GM18951 (cell line): ENCODE results near the gene DEPDC1B.
"Not testable (repeated sequence)": the region's sequence is repeated elsewhere in the genome, so short reads cannot be mapped to it uniquely, and the experiment has no call there.

Source experiments
- POLR2A ChIP-seq: IDR thresholded peaks from 4 replicates; pipeline ENCODE4 v1.6.1; 2011; ENCODE audit warnings: mild to moderate bottlenecking; ENCODE audit not compliant: insufficient read length, insufficient read depth; ENCODE audit errors: extremely low read depth
- in situ Hi-C: fragments of 300-500 bp; cut with MboI; formaldehyde crosslinking; loops from one replicate; pipeline ENCODE4 v1.12.0; 2022; ENCODE audit warnings: low sequenced_read_pairs, mixed read lengths, inconsistent platforms; ENCODE audit not compliant: unreplicated experiment

The DEPDC1B gene

GRCh38 chr5:60613826-60614225 is 86.1 kb downstream of the DEPDC1B start:
- in situ Hi-C loops = no loop called here
- no peak for TF ChIP-seq POLR2A

- in situ Hi-C loops = no loop called here
- no peak for TF ChIP-seq POLR2A
These were observed 88.7 kb downstream of the DEPDC1B start for GRCh38 chr5:60611099-60611740.

GRCh38 chr5:60604771-60605170 is 95.2 kb downstream of the DEPDC1B start:
- no peak for TF ChIP-seq POLR2A
- in situ Hi-C loops = no loop called here

GRCh38 chr5:60598424-60598823 is 101.5 kb downstream of the DEPDC1B start:
- no peak for TF ChIP-seq POLR2A
- in situ Hi-C loops = no loop called here

GRCh38 chr5:60597572-60598320 is 102.2 kb downstream of the DEPDC1B start:
- TF ChIP-seq POLR2A = no peak
- in situ Hi-C loops = no loop called here

GRCh38 chr5:60594715-60595477 is 105.1 kb downstream of the DEPDC1B start:
- TF ChIP-seq POLR2A = no peak
- in situ Hi-C loops = no loop called here

GRCh38 chr5:60590172-60590571 is 109.8 kb downstream of the DEPDC1B start:
- in situ Hi-C loops = no loop called here
- no peak for TF ChIP-seq POLR2A

GRCh38 chr5:60587312-60587711 is 112.7 kb downstream of the DEPDC1B start:
- in situ Hi-C loops = not testable (repeated sequence)

GRCh38 chr5:60586307-60586901 is 113.6 kb downstream of the DEPDC1B start:
- in situ Hi-C loops = no loop called here

GRCh38 chr5:60585618-60586017 is 114.3 kb downstream of the DEPDC1B start:
- TF ChIP-seq POLR2A = no peak
- in situ Hi-C loops = no loop called here

More at GRCh38 chr5:60586307-60586901, 113.6 kb downstream of the DEPDC1B start:
- no peak for TF ChIP-seq POLR2A

GRCh38 chr5:60584304-60584703 is 115.7 kb downstream of the DEPDC1B start:
- in situ Hi-C loops = no loop called here
- TF ChIP-seq POLR2A = no peak

GRCh38 chr5:60583616-60584015 is 116.3 kb downstream of the DEPDC1B start:
- in situ Hi-C loops = no loop called here
- no peak for TF ChIP-seq POLR2A

GRCh38 chr5:60578315-60578714 is 121.7 kb downstream of the DEPDC1B start:
- in situ Hi-C loops = no loop called here
- no peak for TF ChIP-seq POLR2A
